GM18867 (cell line): Measurements from ENCODE around the gene TSACC.

Experiments
- ATAC-seq: cut with Tn5 transposase; IDR thresholded peaks from one replicate; pipeline ENCODE4 v1.9.1; 2021; ENCODE audit warnings: mild to moderate bottlenecking, moderate library complexity; ENCODE audit not compliant: unreplicated experiment

Gene TSACC

GRCh38 chr1:156372876-156373275 is 34.5 kb downstream of the TSACC start:
- ATAC-seq, result no peak

GRCh38 chr1:156373546-156373945 is 35.2 kb downstream of the TSACC start:
- ATAC-seq, result no peak

GRCh38 chr1:156376146-156376545 is 37.8 kb downstream of the TSACC start:
- ATAC-seq, result no peak

GRCh38 chr1:156376958-156377919 is 38.9 kb downstream of the TSACC start:
- no peak for ATAC-seq

- no peak for ATAC-seq
These were observed 40.2 kb downstream of the TSACC start for GRCh38 chr1:156378557-156378956.

- no peak for ATAC-seq
These were observed 41.3 kb downstream of the TSACC start for GRCh38 chr1:156379420-156380165.

- no peak for ATAC-seq
These were observed 44.2 kb downstream of the TSACC start for GRCh38 chr1:156382561-156382960.

GRCh38 chr1:156383023-156383422 is 44.7 kb downstream of the TSACC start:
- ATAC-seq, result peak; percentile 71

GRCh38 chr1:156384007-156384406 is 45.7 kb downstream of the TSACC start:
- no peak for ATAC-seq

GRCh38 chr1:156384658-156385057 is 46.3 kb downstream of the TSACC start:
- ATAC-seq, result no peak

- no peak for ATAC-seq
These were observed 47.3 kb downstream of the TSACC start for GRCh38 chr1:156385534-156386031.

- no peak for ATAC-seq
These were observed 48.0 kb downstream of the TSACC start for GRCh38 chr1:156386134-156386901.

- no peak for ATAC-seq
These were observed 48.9 kb downstream of the TSACC start for GRCh38 chr1:156386949-156387869.

- ATAC-seq, result no peak
These were observed 49.5 kb downstream of the TSACC start for GRCh38 chr1:156387870-156388173.

- ATAC-seq, result no peak
These were observed 50.1 kb downstream of the TSACC start for GRCh38 chr1:156388174-156389137.

- no peak for ATAC-seq
These were observed 51.0 kb downstream of the TSACC start for GRCh38 chr1:156389311-156389710.

GRCh38 chr1:156390469-156391365 is 52.4 kb downstream of the TSACC start:
- ATAC-seq, result no peak

- no peak for ATAC-seq
These were observed 53.0 kb downstream of the TSACC start for GRCh38 chr1:156391366-156391677.
